A673 (cell line): ENCODE data around the gene EMX1.

ENCODE experiments used
- EZH2 ChIP-seq: fragments of 200-600 bp; sonication (generic); IDR thresholded peaks from 2 replicates; pipeline ENCODE4 v1.6.1; 2017; ENCODE audit warnings: borderline replicate concordance, low read depth, mild to moderate bottlenecking, mixed read lengths, antibody characterized with exemption, low read length; ENCODE audit not compliant: poor library complexity, severe bottlenecking
- TF ChIP-seq, protein P1 (sequence below): fragments of 300-800, 200-600 bp; sonication (generic); conservative IDR thresholded peaks from 2 replicates; pipeline ENCODE4 v1.5.1; 2017; ENCODE audit warnings: low read depth, mild to moderate bottlenecking, antibody characterized with exemption, low read length, moderate library complexity, mixed read lengths

GRCh38 chr2:72933207-72933606 is 15.9 kb downstream of the EMX1 start:
- TF ChIP-seq, protein P1, sequence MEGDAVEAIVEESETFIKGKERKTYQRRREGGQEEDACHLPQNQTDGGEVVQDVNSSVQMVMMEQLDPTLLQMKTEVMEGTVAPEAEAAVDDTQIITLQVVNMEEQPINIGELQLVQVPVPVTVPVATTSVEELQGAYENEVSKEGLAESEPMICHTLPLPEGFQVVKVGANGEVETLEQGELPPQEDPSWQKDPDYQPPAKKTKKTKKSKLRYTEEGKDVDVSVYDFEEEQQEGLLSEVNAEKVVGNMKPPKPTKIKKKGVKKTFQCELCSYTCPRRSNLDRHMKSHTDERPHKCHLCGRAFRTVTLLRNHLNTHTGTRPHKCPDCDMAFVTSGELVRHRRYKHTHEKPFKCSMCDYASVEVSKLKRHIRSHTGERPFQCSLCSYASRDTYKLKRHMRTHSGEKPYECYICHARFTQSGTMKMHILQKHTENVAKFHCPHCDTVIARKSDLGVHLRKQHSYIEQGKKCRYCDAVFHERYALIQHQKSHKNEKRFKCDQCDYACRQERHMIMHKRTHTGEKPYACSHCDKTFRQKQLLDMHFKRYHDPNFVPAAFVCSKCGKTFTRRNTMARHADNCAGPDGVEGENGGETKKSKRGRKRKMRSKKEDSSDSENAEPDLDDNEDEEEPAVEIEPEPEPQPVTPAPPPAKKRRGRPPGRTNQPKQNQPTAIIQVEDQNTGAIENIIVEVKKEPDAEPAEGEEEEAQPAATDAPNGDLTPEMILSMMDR, result no peak
- no peak for TF ChIP-seq EZH2
